GF-D8 (cell line): ENCODE data around the gene SERPINA9.
"Not testable (repeated sequence)": the region's sequence is repeated elsewhere in the genome, so short reads cannot be mapped to it uniquely, and the experiment has no call there.

Experiments
- DNase-seq: peaks from one replicate; lab custom pipeline; 2025; lab: John Stamatoyannopoulos, UW

SERPINA9 gene

DNA sequence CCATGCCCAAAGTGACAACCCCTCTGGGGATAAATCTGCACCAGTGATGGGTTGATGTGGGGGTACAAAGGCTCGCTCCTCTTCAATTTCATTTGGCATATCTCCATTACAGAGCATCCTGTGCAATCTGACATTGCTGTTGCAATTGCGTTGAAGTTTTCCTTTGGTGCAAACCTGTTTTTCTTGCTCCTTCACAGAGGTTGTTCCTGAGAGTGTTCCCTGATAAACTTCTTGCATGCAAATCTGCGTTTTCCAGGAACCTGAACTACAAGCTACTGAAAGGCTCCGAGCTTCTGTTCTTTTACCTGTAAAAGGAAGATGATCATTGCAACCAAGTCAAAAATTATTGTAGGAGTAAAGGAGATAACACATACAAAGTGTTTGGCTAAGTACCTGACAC is 49.5 kb downstream of the SERPINA9 start:
- DNase-seq = no peak

DNA sequence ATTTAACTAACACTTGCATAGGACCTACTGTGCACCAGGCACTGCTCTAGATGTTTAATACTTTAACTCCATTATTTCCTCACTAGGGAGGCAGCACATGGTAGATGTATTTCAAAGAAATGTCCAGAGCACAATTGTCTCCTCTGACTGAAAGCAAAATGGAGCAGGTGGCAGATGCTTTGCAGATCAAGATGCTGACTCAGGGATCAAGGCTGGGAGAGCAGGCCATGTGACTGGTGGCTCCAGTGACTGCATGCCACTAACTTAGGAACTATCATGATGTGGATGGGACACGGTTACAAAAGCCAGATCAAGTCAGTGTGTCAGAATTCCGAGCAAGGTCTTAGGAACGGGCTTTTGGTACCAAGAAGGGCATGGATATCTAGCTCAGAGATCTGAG is 51.6 kb downstream of the SERPINA9 start:
- DNase-seq = no peak

DNA sequence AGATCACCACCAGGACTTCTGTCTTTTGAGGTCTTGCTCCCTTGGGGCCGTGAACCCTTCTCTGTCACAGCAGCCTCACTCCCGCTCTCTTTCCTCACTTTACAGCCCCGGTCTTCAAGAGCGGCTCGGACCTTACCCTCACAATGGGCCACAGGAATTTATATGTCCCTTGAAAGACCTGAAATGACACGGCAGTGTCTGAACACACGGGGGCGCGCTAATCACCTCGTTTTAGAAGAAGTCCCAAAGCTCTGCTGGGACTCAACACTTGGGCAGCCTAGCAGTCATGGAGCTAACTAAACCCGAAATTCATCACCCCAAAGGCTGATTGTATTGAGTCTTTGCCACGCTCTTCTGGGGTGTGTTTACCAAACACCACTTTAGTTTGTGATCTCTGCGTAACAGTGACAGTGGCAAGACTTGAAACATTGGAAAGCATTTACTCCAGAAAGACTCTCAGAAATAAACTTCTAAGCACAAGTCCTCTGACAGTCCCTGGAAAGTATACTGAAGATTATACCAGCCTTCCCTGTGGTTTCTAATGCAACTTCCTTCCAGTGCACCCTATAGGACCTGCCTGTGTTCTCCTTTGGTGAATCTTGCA is 52.4 kb downstream of the SERPINA9 start:
- DNase-seq = peak; percentile 4

DNA sequence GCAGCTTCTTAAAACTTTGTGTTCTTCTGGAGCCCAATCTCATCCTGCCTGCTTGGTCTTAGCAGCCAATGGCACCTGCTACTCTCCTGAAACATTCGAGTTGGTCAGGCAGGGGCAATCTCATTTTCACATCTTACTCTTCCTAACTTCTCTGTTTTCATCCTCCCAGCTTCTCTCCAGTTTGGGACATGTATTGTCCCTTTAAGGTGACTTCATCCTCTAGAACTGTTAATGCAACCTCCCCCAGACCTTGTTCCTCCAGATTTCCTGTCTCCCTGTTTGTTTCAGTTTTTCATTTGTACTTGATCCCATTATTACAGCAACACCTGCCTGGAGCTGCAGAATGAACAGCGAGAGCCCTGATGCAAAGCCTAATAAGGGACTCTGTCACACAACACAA is 54.7 kb downstream of the SERPINA9 start:
- no peak for DNase-seq

DNA sequence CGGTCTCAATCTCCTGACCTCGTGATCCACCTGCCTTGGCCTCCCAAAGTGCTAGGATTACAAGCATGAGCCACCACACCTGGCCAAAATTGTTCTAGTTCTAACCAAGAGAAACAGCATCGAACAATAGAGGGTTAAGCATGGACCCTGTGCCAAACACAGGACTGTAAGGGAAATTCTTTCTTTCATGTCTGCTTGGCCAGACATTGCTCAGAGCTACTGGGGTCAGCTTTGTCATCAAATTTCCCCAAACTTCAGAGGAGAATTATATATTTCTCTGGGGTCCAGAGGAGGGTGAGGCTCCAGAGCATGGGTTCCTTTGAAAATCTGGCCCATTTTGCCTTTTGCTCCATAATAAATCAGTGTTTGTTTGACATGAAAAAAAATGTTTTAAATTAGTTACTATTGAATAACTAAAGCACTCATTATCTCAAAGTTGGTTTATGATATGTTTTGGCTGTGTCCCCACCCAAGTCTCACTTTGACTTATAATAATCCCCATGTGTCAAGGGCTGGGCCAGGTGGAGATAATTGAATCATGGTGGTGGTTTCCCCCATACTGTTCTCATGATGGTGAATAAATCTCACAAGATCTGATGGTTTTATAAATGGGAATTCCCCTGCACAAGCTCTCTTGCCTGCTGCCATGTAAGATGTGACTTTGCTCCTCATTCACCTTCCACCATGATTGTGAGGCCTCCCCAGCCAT is 58.3 kb downstream of the SERPINA9 start:
- not testable (repeated sequence) for DNase-seq
